ENCODE measurements around the gene MEGF11. TPM values are rescaled to one million over a fixed set of nuclear protein-coding genes. Genes with fewer than 3 reads are reported as not detected.

Gene MEGF11
- total RNA-seq, 2 experiments from 2014 or later, result 0.05 TPM; not detected in 1

- no peak for DNase-seq
- Mint-ChIP-seq H3K27ac (no peak overlapping the region), H3K9me3 (no peaks in the 10 kb centered on the region), H3K27me3 (ENCODE audit: low read depth) (no peaks in the 10 kb centered on the region), H3K4me3 (no peak overlapping the region), H3K4me1 (ENCODE audit: low read depth) (no peaks in the 10 kb centered on the region), H3K36me3 (ENCODE audit: low read depth) (no peaks in the 10 kb centered on the region)
- CTCF ChIA-PET, result interaction anchor here (0.6 kb wide), 2 partner anchors 291 to 747 kb away, joined by 3 to 4 read pairs; no protein-coding TSS in a partner anchor
- intact Hi-C loops (cut with micrococcal nuclease), result no loop called here
Measured at GRCh38 chr15:66107070-66107469, 146.5 kb downstream of the MEGF11 start.

- Mint-ChIP-seq H3K9me3 (no peaks in the 10 kb centered on the region), H3K27ac (no peak overlapping the region), H3K27me3 (ENCODE audit: low read depth) (no peaks in the 10 kb centered on the region), H3K4me1 (ENCODE audit: low read depth) (no peaks in the 10 kb centered on the region), H3K36me3 (ENCODE audit: low read depth) (no peaks in the 10 kb centered on the region), H3K4me3 (no peak overlapping the region)
- intact Hi-C loops (cut with micrococcal nuclease), result no loop called here
- no peak for DNase-seq
- CTCF ChIA-PET, result no interaction called here
Measured at GRCh38 chr15:66105286-66106265, 148.0 kb downstream of the MEGF11 start.

GRCh38 chr15:66103293-66103590, 150.3 kb downstream of the MEGF11 start:
- Mint-ChIP-seq H3K4me3 (no peak overlapping the region), H3K9me3 (no peaks in the 10 kb centered on the region), H3K36me3 (ENCODE audit: low read depth) (no peaks in the 10 kb centered on the region), H3K27ac (no peak overlapping the region), H3K4me1 (ENCODE audit: low read depth) (no peaks in the 10 kb centered on the region), H3K27me3 (ENCODE audit: low read depth) (no peaks in the 10 kb centered on the region)
- DNase-seq, result no peak
- intact Hi-C loops (cut with micrococcal nuclease), result no loop called here
- CTCF ChIA-PET, result no interaction called here

- Mint-ChIP-seq H3K9me3 (no peaks in the 10 kb centered on the region), H3K36me3 (ENCODE audit: low read depth) (no peaks in the 10 kb centered on the region), H3K27me3 (ENCODE audit: low read depth) (no peaks in the 10 kb centered on the region), H3K4me1 (ENCODE audit: low read depth) (no peaks in the 10 kb centered on the region), H3K4me3 (no peak overlapping the region), H3K27ac (no peak overlapping the region)
- intact Hi-C loops (cut with micrococcal nuclease), result no loop called here
- CTCF ChIA-PET, result interaction anchor here (0.6 to 0.7 kb wide), 2 partner anchors 43 to 761 kb away, joined by 3 to 5 read pairs; no protein-coding TSS in a partner anchor
- no peak for DNase-seq
Measured at GRCh38 chr15:66102563-66103292, 150.8 kb downstream of the MEGF11 start.

GRCh38 chr15:66101715-66102395, 151.7 kb downstream of the MEGF11 start:
- Mint-ChIP-seq H3K27ac (no peak overlapping the region), H3K9me3 (no peaks in the 10 kb centered on the region), H3K27me3 (ENCODE audit: low read depth) (no peaks in the 10 kb centered on the region), H3K36me3 (ENCODE audit: low read depth) (no peaks in the 10 kb centered on the region), H3K4me3 (no peak overlapping the region), H3K4me1 (ENCODE audit: low read depth) (no peaks in the 10 kb centered on the region)
- intact Hi-C loops (cut with micrococcal nuclease), result no loop called here
- CTCF ChIA-PET, result interaction anchor here (0.7 kb wide), 1 partner anchor 760 kb away, joined by 3 read pairs; no protein-coding TSS in a partner anchor
- no peak for DNase-seq

- CTCF ChIA-PET, result no interaction called here
- Mint-ChIP-seq H3K4me3 (no peak overlapping the region), H3K36me3 (ENCODE audit: low read depth) (no peaks in the 10 kb centered on the region), H3K27me3 (ENCODE audit: low read depth) (no peaks in the 10 kb centered on the region), H3K4me1 (ENCODE audit: low read depth) (no peaks in the 10 kb centered on the region), H3K9me3 (no peaks in the 10 kb centered on the region), H3K27ac (no peak overlapping the region)
- intact Hi-C loops (cut with micrococcal nuclease), result no loop called here
- no peak for DNase-seq
Measured at GRCh38 chr15:66100761-66101160, 152.8 kb downstream of the MEGF11 start.

- no peak for DNase-seq
- no peaks in the 10 kb centered on the region for H3K9me3 Mint-ChIP-seq
- CTCF ChIA-PET, result no interaction called here
- no peak overlapping the region for H3K27ac Mint-ChIP-seq
- H3K4me3 Mint-ChIP-seq, result no peak overlapping the region
- no peaks in the 10 kb centered on the region for H3K36me3 Mint-ChIP-seq (ENCODE audit: low read depth)
- no peaks in the 10 kb centered on the region for H3K27me3 Mint-ChIP-seq (ENCODE audit: low read depth)
- no peaks in the 10 kb centered on the region for H3K4me1 Mint-ChIP-seq (ENCODE audit: low read depth)
- intact Hi-C loops (cut with micrococcal nuclease), result no loop called here
Measured at GRCh38 chr15:66099950-66100671, 153.4 kb downstream of the MEGF11 start.

- DNase-seq, result no peak
- intact Hi-C loops (cut with micrococcal nuclease), result no loop called here
- no peaks in the 10 kb centered on the region for H3K4me1 Mint-ChIP-seq (ENCODE audit: low read depth)
- H3K27ac Mint-ChIP-seq, result no peak overlapping the region
- no peak overlapping the region for H3K4me3 Mint-ChIP-seq
- H3K9me3 Mint-ChIP-seq, result no peaks in the 10 kb centered on the region
- H3K36me3 Mint-ChIP-seq (ENCODE audit: low read depth), result no peaks in the 10 kb centered on the region
- no peaks in the 10 kb centered on the region for H3K27me3 Mint-ChIP-seq (ENCODE audit: low read depth)
- CTCF ChIA-PET, result no interaction called here
Measured at GRCh38 chr15:66098022-66098363, 155.6 kb downstream of the MEGF11 start.

GRCh38 chr15:66097151-66098021, 156.2 kb downstream of the MEGF11 start:
- no peak for DNase-seq
- no peaks in the 10 kb centered on the region for H3K4me1 Mint-ChIP-seq (ENCODE audit: low read depth)
- H3K36me3 Mint-ChIP-seq (ENCODE audit: low read depth), result no peaks in the 10 kb centered on the region
- H3K27ac Mint-ChIP-seq, result no peak overlapping the region
- H3K9me3 Mint-ChIP-seq, result no peaks in the 10 kb centered on the region
- CTCF ChIA-PET, result no interaction called here
- no peaks in the 10 kb centered on the region for H3K27me3 Mint-ChIP-seq (ENCODE audit: low read depth)
- H3K4me3 Mint-ChIP-seq, result no peak overlapping the region
- intact Hi-C loops (cut with micrococcal nuclease), result no loop called here

- H3K27ac Mint-ChIP-seq, result no peak overlapping the region
- no peak for DNase-seq
- no peak overlapping the region for H3K4me3 Mint-ChIP-seq
- no peaks in the 10 kb centered on the region for H3K27me3 Mint-ChIP-seq (ENCODE audit: low read depth)
- intact Hi-C loops (cut with micrococcal nuclease), result no loop called here
- no peaks in the 10 kb centered on the region for H3K4me1 Mint-ChIP-seq (ENCODE audit: low read depth)
- no peaks in the 10 kb centered on the region for H3K36me3 Mint-ChIP-seq (ENCODE audit: low read depth)
- CTCF ChIA-PET, result no interaction called here
- no peaks in the 10 kb centered on the region for H3K9me3 Mint-ChIP-seq
Measured at GRCh38 chr15:66096688-66097058, 156.9 kb downstream of the MEGF11 start.

- no peak for DNase-seq
- H3K27me3 Mint-ChIP-seq (ENCODE audit: low read depth), result no peaks in the 10 kb centered on the region
- H3K27ac Mint-ChIP-seq, result no peak overlapping the region
- H3K4me3 Mint-ChIP-seq, result no peak overlapping the region
- CTCF ChIA-PET, result no interaction called here
- intact Hi-C loops (cut with micrococcal nuclease), result no loop called here
- no peaks in the 10 kb centered on the region for H3K36me3 Mint-ChIP-seq (ENCODE audit: low read depth)
- H3K4me1 Mint-ChIP-seq (ENCODE audit: low read depth), result no peaks in the 10 kb centered on the region
- H3K9me3 Mint-ChIP-seq, result no peaks in the 10 kb centered on the region
Measured at GRCh38 chr15:66095871-66096687, 157.5 kb downstream of the MEGF11 start.
